Stimulated activated memory B cell treated with anti-CD40 and anti-IgM and Interleukin-4, amounts not matched to agents 10 μg/mL and 1 μg/mL and 100 μg/mL, for 72 hours (primary cell): ENCODE measurements around the gene ZNF22.
"Not testable (repeated sequence)": the region's sequence is repeated elsewhere in the genome, so short reads cannot be mapped to it uniquely, and the experiment has no call there.

Source experiments
- ATAC-seq: fragments of 150-1000 bp; cut with Tn5 transposase; 2 replicates; pipeline ENCODE4 v1.10.0; 2021
- H3K27ac Mint-ChIP-seq: one replicate; pipeline ENCODE4 v1.8.0; 2022; ENCODE audit warnings: mild to moderate bottlenecking, mixed read lengths
- H3K27me3 Mint-ChIP-seq: one replicate; pipeline ENCODE4 v1.8.0; 2022; ENCODE audit warnings: mixed read lengths
- H3K36me3 Mint-ChIP-seq: one replicate; pipeline ENCODE4 v1.8.0; 2022; ENCODE audit warnings: mixed read lengths
- H3K4me1 Mint-ChIP-seq: one replicate; pipeline ENCODE4 v1.8.0; 2022; ENCODE audit warnings: mixed read lengths
- H3K4me3 Mint-ChIP-seq: one replicate; pipeline ENCODE4 v1.8.0; 2022; ENCODE audit warnings: mild to moderate bottlenecking, moderate library complexity, mixed read lengths
- H3K9me3 Mint-ChIP-seq: one replicate; pipeline ENCODE4 v1.8.0; 2022; ENCODE audit warnings: mixed read lengths

The ZNF22 gene

GRCh38 chr10:45001381-45002148 is 842 bp downstream of the ZNF22 start:
- Mint-ChIP-seq H3K36me3 (peaks cover 37% of the 10 kb centered on the region), H3K4me1 (peaks cover 20% of the 10 kb centered on the region), H3K27me3 (no peaks in the 10 kb centered on the region), H3K9me3 (peaks cover 2% of the 10 kb centered on the region), H3K27ac (peak overlapping the region; percentile 95), H3K4me3 (peak overlapping the region; percentile 83)
- peak; percentile 83 for ATAC-seq

- H3K4me1 Mint-ChIP-seq: peaks cover 20% of the 10 kb centered on the region
- no peak overlapping the region for H3K27ac Mint-ChIP-seq
Observed at GRCh38 chr10:45003432-45004000, 2.8 kb downstream of the ZNF22 start.

GRCh38 chr10:45004661-45005060 is 3.9 kb downstream of the ZNF22 start:
- Mint-ChIP-seq H3K4me3 (no peak overlapping the region), H3K36me3 (peaks cover 37% of the 10 kb centered on the region), H3K27me3 (no peaks in the 10 kb centered on the region), H3K27ac (no peak overlapping the region), H3K4me1 (peaks cover 18% of the 10 kb centered on the region), H3K9me3 (peaks cover 2% of the 10 kb centered on the region)
- no peak for ATAC-seq

More at GRCh38 chr10:45003432-45004000, 2.8 kb downstream of the ZNF22 start:
- peaks cover 2% of the 10 kb centered on the region for H3K9me3 Mint-ChIP-seq
- H3K4me3 Mint-ChIP-seq: no peak overlapping the region
- H3K36me3 Mint-ChIP-seq: peaks cover 37% of the 10 kb centered on the region
- H3K27me3 Mint-ChIP-seq: no peaks in the 10 kb centered on the region
- no peak for ATAC-seq

- H3K4me1 Mint-ChIP-seq: peaks cover 11% of the 10 kb centered on the region
- H3K36me3 Mint-ChIP-seq: peaks cover 37% of the 10 kb centered on the region
- no peak overlapping the region for H3K27ac Mint-ChIP-seq
- H3K27me3 Mint-ChIP-seq: no peaks in the 10 kb centered on the region
- H3K4me3 Mint-ChIP-seq: no peak overlapping the region
- peaks cover 2% of the 10 kb centered on the region for H3K9me3 Mint-ChIP-seq
- no peak for ATAC-seq
Observed at GRCh38 chr10:45005284-45005683, 4.6 kb downstream of the ZNF22 start.

GRCh38 chr10:45006276-45007030 is 5.7 kb downstream of the ZNF22 start:
- ATAC-seq: no peak
- H3K9me3 Mint-ChIP-seq: peaks cover 2% of the 10 kb centered on the region
- no peaks in the 10 kb centered on the region for H3K27me3 Mint-ChIP-seq
- H3K36me3 Mint-ChIP-seq: peaks cover 37% of the 10 kb centered on the region
- H3K27ac Mint-ChIP-seq: no peak overlapping the region
- H3K4me1 Mint-ChIP-seq: peaks cover 8% of the 10 kb centered on the region
- no peak overlapping the region for H3K4me3 Mint-ChIP-seq

GRCh38 chr10:45008524-45009161 is 7.9 kb downstream of the ZNF22 start:
- H3K4me3 Mint-ChIP-seq: no peak overlapping the region
- peaks cover 22% of the 10 kb centered on the region for H3K36me3 Mint-ChIP-seq
- H3K27me3 Mint-ChIP-seq: no peaks in the 10 kb centered on the region
- peak; percentile 56 for ATAC-seq
- H3K4me1 Mint-ChIP-seq: no peaks in the 10 kb centered on the region
- no peaks in the 10 kb centered on the region for H3K9me3 Mint-ChIP-seq
- no peak overlapping the region for H3K27ac Mint-ChIP-seq

- H3K27ac Mint-ChIP-seq, ATAC-seq, H3K27me3 Mint-ChIP-seq, H3K4me1 Mint-ChIP-seq, H3K4me3 Mint-ChIP-seq, H3K36me3 Mint-ChIP-seq, H3K9me3 Mint-ChIP-seq: not testable (repeated sequence)
Observed at GRCh38 chr10:45014557-45014956, 13.8 kb downstream of the ZNF22 start.

- no peaks in the 10 kb centered on the region for H3K36me3 Mint-ChIP-seq
- H3K9me3 Mint-ChIP-seq: no peaks in the 10 kb centered on the region
- H3K4me1 Mint-ChIP-seq: no peaks in the 10 kb centered on the region
- no peaks in the 10 kb centered on the region for H3K27me3 Mint-ChIP-seq
- no peak overlapping the region for H3K27ac Mint-ChIP-seq
- no peak overlapping the region for H3K4me3 Mint-ChIP-seq
- no peak for ATAC-seq
Observed at GRCh38 chr10:45015590-45015989, 14.9 kb downstream of the ZNF22 start.

GRCh38 chr10:45023426-45023825 is 22.7 kb downstream of the ZNF22 start:
- no peak overlapping the region for H3K4me3 Mint-ChIP-seq
- no peak for ATAC-seq

GRCh38 chr10:45034301-45034700 is 33.6 kb downstream of the ZNF22 start:
- Mint-ChIP-seq H3K27ac (no peak overlapping the region), H3K4me1 (no peaks in the 10 kb centered on the region), H3K9me3 (peaks cover 21% of the 10 kb centered on the region), H3K4me3 (no peak overlapping the region), H3K27me3 (peaks cover 35% of the 10 kb centered on the region), H3K36me3 (peaks cover 6% of the 10 kb centered on the region)
- ATAC-seq: no peak

More at GRCh38 chr10:45023426-45023825, 22.7 kb downstream of the ZNF22 start:
- Mint-ChIP-seq H3K9me3 (peaks cover 10% of the 10 kb centered on the region), H3K27ac (no peak overlapping the region), H3K4me1 (no peaks in the 10 kb centered on the region), H3K27me3 (no peaks in the 10 kb centered on the region), H3K36me3 (peaks cover 9% of the 10 kb centered on the region)

GRCh38 chr10:45035673-45036072 is 35.0 kb downstream of the ZNF22 start:
- H3K4me3 Mint-ChIP-seq: no peak overlapping the region
- H3K9me3 Mint-ChIP-seq: peaks cover 14% of the 10 kb centered on the region
- H3K36me3 Mint-ChIP-seq: peaks cover 6% of the 10 kb centered on the region
- no peaks in the 10 kb centered on the region for H3K4me1 Mint-ChIP-seq
- no peak overlapping the region for H3K27ac Mint-ChIP-seq
- peaks cover 35% of the 10 kb centered on the region for H3K27me3 Mint-ChIP-seq
- no peak for ATAC-seq

- ATAC-seq: no peak
- Mint-ChIP-seq H3K4me1 (no peaks in the 10 kb centered on the region), H3K36me3 (no peaks in the 10 kb centered on the region), H3K27ac (no peak overlapping the region), H3K9me3 (no peaks in the 10 kb centered on the region), H3K4me3 (no peak overlapping the region), H3K27me3 (peaks cover 26% of the 10 kb centered on the region)
Observed at GRCh38 chr10:45040921-45041542, 40.3 kb downstream of the ZNF22 start.

GRCh38 chr10:45044290-45044689 is 43.6 kb downstream of the ZNF22 start:
- Mint-ChIP-seq H3K36me3 (no peaks in the 10 kb centered on the region), H3K27me3 (peaks cover 16% of the 10 kb centered on the region), H3K4me3 (no peak overlapping the region), H3K9me3 (peaks cover 6% of the 10 kb centered on the region), H3K27ac (no peak overlapping the region), H3K4me1 (no peaks in the 10 kb centered on the region)
- no peak for ATAC-seq

GRCh38 chr10:45050551-45051235 is 50.0 kb downstream of the ZNF22 start:
- no peak for ATAC-seq
- H3K4me3 Mint-ChIP-seq: no peak overlapping the region
- H3K9me3 Mint-ChIP-seq: peaks cover 13% of the 10 kb centered on the region
- no peaks in the 10 kb centered on the region for H3K36me3 Mint-ChIP-seq
- H3K4me1 Mint-ChIP-seq: no peaks in the 10 kb centered on the region
- no peak overlapping the region for H3K27ac Mint-ChIP-seq
- H3K27me3 Mint-ChIP-seq: peaks cover 36% of the 10 kb centered on the region
